ENCODE measurements around the gene CTDP1. TPM values are rescaled to one million over a fixed set of nuclear protein-coding genes. Genes with fewer than 3 reads are reported as not detected.

The CTDP1 gene
- total RNA-seq, 1 donor from 2014 or later = 23.9 TPM

GRCh38 chr18:79799619-79800370, 120.2 kb downstream of the CTDP1 start:
- Mint-ChIP-seq H3K9me3 (ENCODE audit: low read depth) (no peaks in the 10 kb centered on the region), H3K36me3 (ENCODE audit: insufficient read depth) (no peaks in the 10 kb centered on the region), H3K4me3 (ENCODE audit: low read depth) (no peak overlapping the region), H3K27me3 (peaks cover 77% of the 10 kb centered on the region), H3K27ac (peak overlapping the region; percentile 29), H3K4me1 (ENCODE audit: low read depth) (peaks cover 16% of the 10 kb centered on the region)
- no peak for DNase-seq (ENCODE audit: low spot score, unreplicated experiment)
- no peak for TF ChIP-seq CTCF (IDR thresholded peaks at IDR 0.05; ENCODE audit: unreplicated experiment)

GRCh38 chr18:79800371-79801180, 121.0 kb downstream of the CTDP1 start:
- peaks cover 16% of the 10 kb centered on the region for H3K4me1 Mint-ChIP-seq (ENCODE audit: low read depth)
- no peaks in the 10 kb centered on the region for H3K9me3 Mint-ChIP-seq (ENCODE audit: low read depth)
- TF ChIP-seq CTCF (IDR thresholded peaks at IDR 0.05; ENCODE audit: unreplicated experiment) = no peak
- no peak overlapping the region for H3K27ac Mint-ChIP-seq
- H3K4me3 Mint-ChIP-seq (ENCODE audit: low read depth) = no peak overlapping the region
- no peaks in the 10 kb centered on the region for H3K36me3 Mint-ChIP-seq (ENCODE audit: insufficient read depth)
- no peak for DNase-seq (ENCODE audit: low spot score, unreplicated experiment)
- H3K27me3 Mint-ChIP-seq = peaks cover 77% of the 10 kb centered on the region

- H3K27ac Mint-ChIP-seq = no peak overlapping the region
- peaks cover 74% of the 10 kb centered on the region for H3K27me3 Mint-ChIP-seq
- no peaks in the 10 kb centered on the region for H3K36me3 Mint-ChIP-seq (ENCODE audit: insufficient read depth)
- H3K4me3 Mint-ChIP-seq (ENCODE audit: low read depth) = no peak overlapping the region
- H3K9me3 Mint-ChIP-seq (ENCODE audit: low read depth) = no peaks in the 10 kb centered on the region
- peaks cover 13% of the 10 kb centered on the region for H3K4me1 Mint-ChIP-seq (ENCODE audit: low read depth)
- TF ChIP-seq CTCF (IDR thresholded peaks at IDR 0.05; ENCODE audit: unreplicated experiment) = no peak
- DNase-seq (ENCODE audit: low spot score, unreplicated experiment) = no peak
Measured at GRCh38 chr18:79801217-79801616, 121.6 kb downstream of the CTDP1 start.

GRCh38 chr18:79801641-79802040, 122.0 kb downstream of the CTDP1 start:
- Mint-ChIP-seq H3K9me3 (ENCODE audit: low read depth) (no peaks in the 10 kb centered on the region), H3K4me1 (ENCODE audit: low read depth) (peaks cover 9% of the 10 kb centered on the region), H3K27ac (no peak overlapping the region), H3K36me3 (ENCODE audit: insufficient read depth) (no peaks in the 10 kb centered on the region), H3K4me3 (ENCODE audit: low read depth) (no peak overlapping the region), H3K27me3 (peaks cover 72% of the 10 kb centered on the region)
- TF ChIP-seq CTCF (IDR thresholded peaks at IDR 0.05; ENCODE audit: unreplicated experiment) = no peak
- DNase-seq (ENCODE audit: low spot score, unreplicated experiment) = no peak

GRCh38 chr18:79802298-79802697, 122.7 kb downstream of the CTDP1 start:
- Mint-ChIP-seq H3K27me3 (peaks cover 72% of the 10 kb centered on the region), H3K9me3 (ENCODE audit: low read depth) (no peaks in the 10 kb centered on the region), H3K36me3 (ENCODE audit: insufficient read depth) (no peaks in the 10 kb centered on the region), H3K4me1 (ENCODE audit: low read depth) (peaks cover 3% of the 10 kb centered on the region), H3K27ac (no peak overlapping the region), H3K4me3 (ENCODE audit: low read depth) (no peak overlapping the region)
- no peak for DNase-seq (ENCODE audit: low spot score, unreplicated experiment)
- no peak for TF ChIP-seq CTCF (IDR thresholded peaks at IDR 0.05; ENCODE audit: unreplicated experiment)

Measured in progenitor cell of endocrine pancreas (in vitro differentiated cells).